ENCODE measurements around the gene BRD1. TPM values are rescaled to one million over a fixed set of nuclear protein-coding genes. Genes with fewer than 3 reads are reported as not detected.

The BRD1 gene
- 23.5 and 25.9 TPM in 2 replicates for total RNA-seq

DNA sequence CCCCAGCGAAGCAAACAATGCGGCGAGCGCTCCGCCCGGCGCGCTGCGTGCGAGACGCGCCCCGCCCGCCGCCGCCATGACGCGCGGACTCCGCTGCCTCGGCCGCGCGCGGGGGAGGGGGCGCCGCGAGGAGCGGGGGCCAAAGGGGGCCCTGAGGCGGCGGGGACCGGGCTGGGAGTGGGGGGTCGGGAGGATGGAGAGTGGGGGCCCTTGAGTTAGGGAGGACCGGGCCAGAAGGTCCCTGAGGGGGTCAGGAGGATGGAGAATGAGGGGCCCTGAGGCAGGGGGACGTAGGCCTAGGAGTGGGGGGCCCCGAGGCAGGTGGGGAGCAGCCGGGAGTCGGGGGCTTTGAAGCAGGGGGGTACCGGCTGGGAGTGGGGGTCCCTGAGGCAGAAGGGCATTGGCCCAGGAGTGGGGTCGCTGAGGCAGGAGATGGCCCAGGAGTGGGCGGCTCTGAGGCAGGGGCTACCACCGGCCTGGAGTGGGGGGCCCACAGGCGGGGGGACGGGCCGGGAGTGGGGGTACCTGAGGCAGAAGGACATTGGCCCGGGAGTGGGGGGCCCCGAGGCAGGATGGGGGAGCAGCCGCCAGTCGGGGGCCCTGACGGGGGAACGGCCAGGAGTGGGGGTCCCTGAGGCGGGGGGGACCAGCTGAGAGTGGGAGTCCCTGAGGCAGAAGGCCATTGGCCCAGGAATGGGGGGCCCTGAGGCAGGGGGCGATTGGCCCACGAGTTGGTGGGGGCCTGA lies at the start of gene BRD1:
Gene BRD1, minus strand, starts transcription at position 21 of the 746 bp plus-strand sequence. CDS start 3,556 bp downstream, outside the sequence.
- Histone ChIP-seq H3K36me3 (ENCODE audit: insufficient read depth, low read length) (peaks cover 11% of the 10 kb centered on the region), H3K4me3 (ENCODE audit: insufficient read depth, low read length) (peak within 1 kb of the TSS; percentile 87), H3K9me3 (ENCODE audit: low read depth, low read length) (no peaks in the 10 kb centered on the region), H3K27me3 (ENCODE audit: insufficient read depth, low read length) (no peaks in the 10 kb centered on the region), H3K79me2 (ENCODE audit: insufficient read depth, low read length) (peaks cover 40% of the 10 kb centered on the region), H3K27ac (ENCODE audit: low read depth, low read length) (peak within 1 kb of the TSS; percentile 92), H4K20me1 (ENCODE audit: insufficient read depth, low read length) (peaks cover 38% of the 10 kb centered on the region), H2AFZ (ENCODE audit: low read length) (peak within 1 kb of the TSS; percentile 70), H3K4me1 (ENCODE audit: insufficient read depth, low read length) (peaks cover 17% of the 10 kb centered on the region), H3K4me2 (ENCODE audit: insufficient read depth, low read length) (peak within 1 kb of the TSS; percentile 97)
- TF ChIP-seq, protein P1, sequence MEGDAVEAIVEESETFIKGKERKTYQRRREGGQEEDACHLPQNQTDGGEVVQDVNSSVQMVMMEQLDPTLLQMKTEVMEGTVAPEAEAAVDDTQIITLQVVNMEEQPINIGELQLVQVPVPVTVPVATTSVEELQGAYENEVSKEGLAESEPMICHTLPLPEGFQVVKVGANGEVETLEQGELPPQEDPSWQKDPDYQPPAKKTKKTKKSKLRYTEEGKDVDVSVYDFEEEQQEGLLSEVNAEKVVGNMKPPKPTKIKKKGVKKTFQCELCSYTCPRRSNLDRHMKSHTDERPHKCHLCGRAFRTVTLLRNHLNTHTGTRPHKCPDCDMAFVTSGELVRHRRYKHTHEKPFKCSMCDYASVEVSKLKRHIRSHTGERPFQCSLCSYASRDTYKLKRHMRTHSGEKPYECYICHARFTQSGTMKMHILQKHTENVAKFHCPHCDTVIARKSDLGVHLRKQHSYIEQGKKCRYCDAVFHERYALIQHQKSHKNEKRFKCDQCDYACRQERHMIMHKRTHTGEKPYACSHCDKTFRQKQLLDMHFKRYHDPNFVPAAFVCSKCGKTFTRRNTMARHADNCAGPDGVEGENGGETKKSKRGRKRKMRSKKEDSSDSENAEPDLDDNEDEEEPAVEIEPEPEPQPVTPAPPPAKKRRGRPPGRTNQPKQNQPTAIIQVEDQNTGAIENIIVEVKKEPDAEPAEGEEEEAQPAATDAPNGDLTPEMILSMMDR (IDR thresholded peaks at IDR 0.05; ENCODE audit: extremely low read depth, low read depth, low read length): no peak
- DNase-seq (ENCODE audit: insufficient read length, low spot score, missing footprints): peak; percentile 97

GRCh38 chr22:49873228-49873940 lies 45.7 kb upstream of the BRD1 start:
- Histone ChIP-seq H3K36me3 (ENCODE audit: insufficient read depth, low read length) (peaks cover 3% of the 10 kb centered on the region), H3K9me3 (ENCODE audit: low read depth, low read length) (peaks cover 4% of the 10 kb centered on the region), H2AFZ (ENCODE audit: low read length) (no peak overlapping the region), H3K4me2 (ENCODE audit: insufficient read depth, low read length) (no peak overlapping the region), H3K4me1 (ENCODE audit: insufficient read depth, low read length) (no peaks in the 10 kb centered on the region), H3K79me2 (ENCODE audit: insufficient read depth, low read length) (peaks cover 89% of the 10 kb centered on the region), H3K4me3 (ENCODE audit: insufficient read depth, low read length) (no peak overlapping the region), H3K27ac (ENCODE audit: low read depth, low read length) (no peak overlapping the region), H3K27me3 (ENCODE audit: insufficient read depth, low read length) (no peaks in the 10 kb centered on the region), H4K20me1 (ENCODE audit: insufficient read depth, low read length) (peaks cover 37% of the 10 kb centered on the region)
- DNase-seq (ENCODE audit: insufficient read length, low spot score, missing footprints): no peak
- TF ChIP-seq, protein P1 (IDR thresholded peaks at IDR 0.05; ENCODE audit: extremely low read depth, low read depth, low read length): no peak

GRCh38 chr22:49872347-49872746 lies 44.7 kb upstream of the BRD1 start:
- no peak overlapping the region for H3K4me2 ChIP-seq (ENCODE audit: insufficient read depth, low read length)
- H3K27me3 ChIP-seq (ENCODE audit: insufficient read depth, low read length): no peaks in the 10 kb centered on the region
- no peaks in the 10 kb centered on the region for H3K4me1 ChIP-seq (ENCODE audit: insufficient read depth, low read length)
- H3K79me2 ChIP-seq (ENCODE audit: insufficient read depth, low read length): peaks cover 88% of the 10 kb centered on the region
- peaks cover 39% of the 10 kb centered on the region for H4K20me1 ChIP-seq (ENCODE audit: insufficient read depth, low read length)
- peaks cover 4% of the 10 kb centered on the region for H3K9me3 ChIP-seq (ENCODE audit: low read depth, low read length)
- no peak overlapping the region for H3K27ac ChIP-seq (ENCODE audit: low read depth, low read length)
- no peak overlapping the region for H3K4me3 ChIP-seq (ENCODE audit: insufficient read depth, low read length)
- TF ChIP-seq, protein P1 (IDR thresholded peaks at IDR 0.05; ENCODE audit: extremely low read depth, low read depth, low read length): no peak
- H2AFZ ChIP-seq (ENCODE audit: low read length): no peak overlapping the region
- peaks cover 5% of the 10 kb centered on the region for H3K36me3 ChIP-seq (ENCODE audit: insufficient read depth, low read length)
- no peak for DNase-seq (ENCODE audit: insufficient read length, low spot score, missing footprints)

- H3K27ac ChIP-seq (ENCODE audit: low read depth, low read length): no peak overlapping the region
- H3K4me1 ChIP-seq (ENCODE audit: insufficient read depth, low read length): no peaks in the 10 kb centered on the region
- peaks cover 8% of the 10 kb centered on the region for H3K9me3 ChIP-seq (ENCODE audit: low read depth, low read length)
- no peak overlapping the region for H3K4me3 ChIP-seq (ENCODE audit: insufficient read depth, low read length)
- H3K36me3 ChIP-seq (ENCODE audit: insufficient read depth, low read length): peaks cover 10% of the 10 kb centered on the region
- TF ChIP-seq, protein P1 (IDR thresholded peaks at IDR 0.05; ENCODE audit: extremely low read depth, low read depth, low read length): no peak
- no peak for DNase-seq (ENCODE audit: insufficient read length, low spot score, missing footprints)
- no peak overlapping the region for H3K4me2 ChIP-seq (ENCODE audit: insufficient read depth, low read length)
- peaks cover 91% of the 10 kb centered on the region for H3K79me2 ChIP-seq (ENCODE audit: insufficient read depth, low read length)
- peaks cover 44% of the 10 kb centered on the region for H4K20me1 ChIP-seq (ENCODE audit: insufficient read depth, low read length)
- no peak overlapping the region for H2AFZ ChIP-seq (ENCODE audit: low read length)
- H3K27me3 ChIP-seq (ENCODE audit: insufficient read depth, low read length): no peaks in the 10 kb centered on the region
Observed at GRCh38 chr22:49871482-49871881, 43.8 kb upstream of the BRD1 start.

Data from osteoblast (primary cell).